RWPE1 (cell line): ENCODE results near the gene HOXD4.

Source experiments
- CTCF ChIA-PET: fragments of 350-600 bp; sonication (Branson Sonifier 250); formaldehyde crosslinking; extraction: SDS; loops from one replicate; lab custom pipeline; 2021; lab: Yijun Ruan, JAX
- POLR2A ChIA-PET: fragments of 400-600 bp; formaldehyde crosslinking; extraction: SDS; loops from one replicate; lab custom pipeline; 2020; ENCODE audit warnings: antibody characterized with exemption; ENCODE audit not compliant: low non-redundant PET; lab: Yijun Ruan, JAX
- DNase-seq: peaks from one replicate; pipeline ENCODE4 v3.0.0; 2012; ENCODE audit warnings: low spot score
- H3K27ac ChIP-seq: fragments of 450-650 bp; 2 replicates; pipeline ENCODE4 v1.5.1; 2017
- CTCF ChIP-seq: fragments of 450-650 bp; conservative IDR thresholded peaks from 2 replicates; pipeline ENCODE4 v1.5.1; 2017; ENCODE audit warnings: low read depth, mild to moderate bottlenecking

HOXD4 gene

GRCh38 chr2:176122683-176123410 is 28.5 kb upstream of the HOXD4 start, which contains the start of gene HOXD9:
TSS of gene HOXD9 (plus strand) at chr2:176122719. CDS start at chr2:176122769, 50 bp downstream.
- no peak for DNase-seq
- H3K27ac ChIP-seq = no peak within 1 kb of the TSS
- no peak for TF ChIP-seq CTCF
- CTCF ChIA-PET = interaction anchor here (1.9 kb wide), 1 partner anchor 12 kb away, joined by 6 read pairs; no protein-coding TSS in a partner anchor
- POLR2A ChIA-PET = no interaction called here

GRCh38 chr2:176123411-176124109 is 27.8 kb upstream of the HOXD4 start:
- H3K27ac ChIP-seq = no peak overlapping the region
- no peak for TF ChIP-seq CTCF
- DNase-seq = no peak
- ChIA-PET POLR2A (no interaction called here), CTCF (no interaction called here)

- POLR2A ChIA-PET = no interaction called here
- DNase-seq = no peak
- CTCF ChIA-PET = no interaction called here
- TF ChIP-seq CTCF = no peak
- H3K27ac ChIP-seq = peak overlapping the region; percentile 29
Observed at GRCh38 chr2:176124110-176124946, 27.0 kb upstream of the HOXD4 start.

GRCh38 chr2:176124947-176125771 is 26.2 kb upstream of the HOXD4 start:
- POLR2A ChIA-PET = interaction anchor here (0.6 kb wide), 1 partner anchor 1578 kb away, joined by 3 read pairs; no protein-coding TSS in a partner anchor
- CTCF ChIA-PET = interaction anchor here (0.7 kb wide), 1 partner anchor 324 kb away, joined by 4 read pairs; no protein-coding TSS in a partner anchor
- H3K27ac ChIP-seq = peak overlapping the region; percentile 29
- no peak for DNase-seq
- no peak for TF ChIP-seq CTCF

GRCh38 chr2:176125772-176126054 is 25.6 kb upstream of the HOXD4 start:
- POLR2A ChIA-PET = interaction anchor here (0.6 kb wide), 1 partner anchor 1577 kb away, joined by 3 read pairs; no protein-coding TSS in a partner anchor
- DNase-seq = no peak
- peak overlapping the region; percentile 29 for H3K27ac ChIP-seq
- CTCF ChIA-PET = interaction anchor here (0.7 kb wide), 1 partner anchor 324 kb away, joined by 4 read pairs; no protein-coding TSS in a partner anchor
- TF ChIP-seq CTCF = no peak
